Measurements from ENCODE around the gene MYH10. TPM values are rescaled to one million over a fixed set of nuclear protein-coding genes. Genes with fewer than 3 reads are reported as not detected.

MYH10 gene
- total RNA-seq, 1 experiment from 2014 or later: 74.0 TPM

GRCh38 chr17:8502126-8502525, 128.4 kb downstream of the MYH10 start:
- H3K4me1 ChIP-seq: no peaks in the 10 kb centered on the region
- Mint-ChIP-seq H3K9me3 (ENCODE audit: unreplicated experiment) (no peaks in the 10 kb centered on the region), H3K27me3 (ENCODE audit: insufficient read depth, unreplicated experiment) (no peaks in the 10 kb centered on the region), H3K27ac (ENCODE audit: unreplicated experiment) (no peak overlapping the region), H3K4me3 (ENCODE audit: unreplicated experiment) (no peak overlapping the region), H3K36me3 (ENCODE audit: insufficient read depth, unreplicated experiment) (peaks cover 46% of the 10 kb centered on the region), H3K4me1 (ENCODE audit: low read depth, unreplicated experiment) (no peaks in the 10 kb centered on the region)
- intact Hi-C loops (cut with micrococcal nuclease; ENCODE audit: unreplicated experiment): no loop called here
- no peaks in the 10 kb centered on the region for H3K36me3 ChIP-seq (ENCODE audit: control insufficient read depth, insufficient read depth, low read length)
- POLR2A ChIA-PET: no interaction called here
- H3K4me3 ChIP-seq (ENCODE audit: low read depth, low read length): no peak overlapping the region
- no TSS peak for BruUV-seq (replicated peaks)
- CTCF ChIA-PET: interaction anchor here (0.5 to 0.6 kb wide), 2 partner anchors 61 to 254 kb away, joined by 3 to 4 read pairs; partner anchors contain the start of gene CTC1
- no peaks in the 10 kb centered on the region for H3K9me3 ChIP-seq
- no peak for DNase-seq
- no peaks in the 10 kb centered on the region for H3K27me3 ChIP-seq (replicated peaks; ENCODE audit: control insufficient read depth, insufficient read depth, low read length)
- TF ChIP-seq CTCF (IDR thresholded peaks at IDR 0.05; ENCODE audit: insufficient read depth in 1 of 2, low read depth in 1 of 2, low read length in 1 of 2, severe bottlenecking in 1 of 2, unreplicated experiment in 1 of 2): no peak

- H3K27me3 Mint-ChIP-seq (ENCODE audit: insufficient read depth, unreplicated experiment): no peaks in the 10 kb centered on the region
- Histone ChIP-seq H3K4me3 (ENCODE audit: low read depth, low read length) (no peak overlapping the region), H3K27me3 (replicated peaks; ENCODE audit: control insufficient read depth, insufficient read depth, low read length) (no peaks in the 10 kb centered on the region), H3K36me3 (ENCODE audit: control insufficient read depth, insufficient read depth, low read length) (no peaks in the 10 kb centered on the region), H3K4me1 (no peaks in the 10 kb centered on the region), H3K9me3 (no peaks in the 10 kb centered on the region)
- no peaks in the 10 kb centered on the region for H3K9me3 Mint-ChIP-seq (ENCODE audit: unreplicated experiment)
- DNase-seq: no peak
- no peak overlapping the region for H3K27ac Mint-ChIP-seq (ENCODE audit: unreplicated experiment)
- no peak overlapping the region for H3K4me3 Mint-ChIP-seq (ENCODE audit: unreplicated experiment)
- POLR2A ChIA-PET: no interaction called here
- CTCF ChIA-PET: no interaction called here
- H3K4me1 Mint-ChIP-seq (ENCODE audit: low read depth, unreplicated experiment): no peaks in the 10 kb centered on the region
- intact Hi-C loops (cut with micrococcal nuclease; ENCODE audit: unreplicated experiment): no loop called here
- no peak for TF ChIP-seq CTCF (IDR thresholded peaks at IDR 0.05; ENCODE audit: insufficient read depth in 1 of 2, low read depth in 1 of 2, low read length in 1 of 2, severe bottlenecking in 1 of 2, unreplicated experiment in 1 of 2)
- no TSS peak for BruUV-seq (replicated peaks)
- H3K36me3 Mint-ChIP-seq (ENCODE audit: insufficient read depth, unreplicated experiment): peaks cover 41% of the 10 kb centered on the region
These were observed 129.9 kb downstream of the MYH10 start for GRCh38 chr17:8500609-8501008.

- CTCF ChIA-PET: no interaction called here
These were observed 130.9 kb downstream of the MYH10 start for GRCh38 chr17:8499614-8500013.

More at GRCh38 chr17:8499614-8500013, 130.9 kb downstream of the MYH10 start:
- Histone ChIP-seq H3K4me3 (ENCODE audit: low read depth, low read length) (no peak overlapping the region), H3K9me3 (no peaks in the 10 kb centered on the region), H3K27me3 (replicated peaks; ENCODE audit: control insufficient read depth, insufficient read depth, low read length) (no peaks in the 10 kb centered on the region), H3K36me3 (ENCODE audit: control insufficient read depth, insufficient read depth, low read length) (no peaks in the 10 kb centered on the region), H3K4me1 (no peaks in the 10 kb centered on the region)
- Mint-ChIP-seq H3K9me3 (ENCODE audit: unreplicated experiment) (no peaks in the 10 kb centered on the region), H3K4me1 (ENCODE audit: low read depth, unreplicated experiment) (no peaks in the 10 kb centered on the region), H3K4me3 (ENCODE audit: unreplicated experiment) (no peak overlapping the region), H3K36me3 (ENCODE audit: insufficient read depth, unreplicated experiment) (peaks cover 43% of the 10 kb centered on the region), H3K27me3 (ENCODE audit: insufficient read depth, unreplicated experiment) (no peaks in the 10 kb centered on the region), H3K27ac (ENCODE audit: unreplicated experiment) (no peak overlapping the region)
- intact Hi-C loops (cut with micrococcal nuclease; ENCODE audit: unreplicated experiment): no loop called here
- TF ChIP-seq CTCF (IDR thresholded peaks at IDR 0.05; ENCODE audit: insufficient read depth in 1 of 2, low read depth in 1 of 2, low read length in 1 of 2, severe bottlenecking in 1 of 2, unreplicated experiment in 1 of 2): no peak
- no peak for DNase-seq
- no TSS peak for BruUV-seq (replicated peaks)
- POLR2A ChIA-PET: no interaction called here
